Breast epithelium (tissue), 3 donors: ENCODE data around the gene ETS2.

Experiments used
- POLR2A ChIP-seq: fragments of 450-650 bp; IDR thresholded peaks from one replicate; pipeline ENCODE4 v1.6.1; 2016; ENCODE audit warnings: antibody characterized with exemption, mild to moderate bottlenecking, moderate library complexity
- POLR2AphosphoS5 ChIP-seq, 3 donors: sonication (generic); formaldehyde crosslinking; IDR thresholded peaks; one replicate each; pipeline ENCODE4 v1.6.1; 2017; ENCODE audit warnings: antibody characterized with exemption in 3 of 3
- TF ChIP-seq, protein P1 (sequence below), 3 donors: fragments of 450-650 bp; IDR thresholded peaks; one replicate each; pipeline ENCODE4 v1.5.1; 2016 to 2017; ENCODE audit warnings: antibody characterized with exemption in 3 of 3, mild to moderate bottlenecking in 3 of 3, moderate library complexity in 3 of 3

DNA sequence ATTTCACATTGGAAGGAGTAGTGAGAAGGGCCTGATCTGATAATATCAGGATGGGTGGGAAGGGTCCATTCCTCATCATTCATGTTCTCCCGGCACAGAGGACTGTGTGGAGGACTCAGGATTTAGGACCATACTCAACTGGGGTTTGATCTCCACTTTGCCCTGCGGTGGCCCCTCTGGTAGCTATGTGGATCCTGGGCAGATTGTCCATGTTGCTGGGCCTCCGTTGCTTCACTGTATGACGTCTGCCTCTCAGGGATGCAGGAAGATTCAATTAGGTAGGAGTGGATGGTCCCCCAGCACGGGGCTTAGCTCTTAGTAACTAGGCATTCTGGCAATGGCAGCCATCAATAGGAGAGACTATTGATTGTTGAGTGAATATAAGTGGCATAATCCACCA, 2.3 kb downstream of the ETS2 start:
- TF ChIP-seq POLR2AphosphoS5 (IDR thresholded peaks at IDR 0.05), result no peak
- TF ChIP-seq, protein P1, sequence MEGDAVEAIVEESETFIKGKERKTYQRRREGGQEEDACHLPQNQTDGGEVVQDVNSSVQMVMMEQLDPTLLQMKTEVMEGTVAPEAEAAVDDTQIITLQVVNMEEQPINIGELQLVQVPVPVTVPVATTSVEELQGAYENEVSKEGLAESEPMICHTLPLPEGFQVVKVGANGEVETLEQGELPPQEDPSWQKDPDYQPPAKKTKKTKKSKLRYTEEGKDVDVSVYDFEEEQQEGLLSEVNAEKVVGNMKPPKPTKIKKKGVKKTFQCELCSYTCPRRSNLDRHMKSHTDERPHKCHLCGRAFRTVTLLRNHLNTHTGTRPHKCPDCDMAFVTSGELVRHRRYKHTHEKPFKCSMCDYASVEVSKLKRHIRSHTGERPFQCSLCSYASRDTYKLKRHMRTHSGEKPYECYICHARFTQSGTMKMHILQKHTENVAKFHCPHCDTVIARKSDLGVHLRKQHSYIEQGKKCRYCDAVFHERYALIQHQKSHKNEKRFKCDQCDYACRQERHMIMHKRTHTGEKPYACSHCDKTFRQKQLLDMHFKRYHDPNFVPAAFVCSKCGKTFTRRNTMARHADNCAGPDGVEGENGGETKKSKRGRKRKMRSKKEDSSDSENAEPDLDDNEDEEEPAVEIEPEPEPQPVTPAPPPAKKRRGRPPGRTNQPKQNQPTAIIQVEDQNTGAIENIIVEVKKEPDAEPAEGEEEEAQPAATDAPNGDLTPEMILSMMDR (IDR thresholded peaks at IDR 0.05), result no peak
- TF ChIP-seq POLR2A, result no peak
